Measurements from ENCODE around the gene PLA2G2C. TPM values are rescaled to one million over a fixed set of nuclear protein-coding genes. Genes with fewer than 3 reads are reported as not detected.

Gene PLA2G2C
- total RNA-seq, 2 experiments from 2014 or later = 0.29 to 0.59 TPM

DNA sequence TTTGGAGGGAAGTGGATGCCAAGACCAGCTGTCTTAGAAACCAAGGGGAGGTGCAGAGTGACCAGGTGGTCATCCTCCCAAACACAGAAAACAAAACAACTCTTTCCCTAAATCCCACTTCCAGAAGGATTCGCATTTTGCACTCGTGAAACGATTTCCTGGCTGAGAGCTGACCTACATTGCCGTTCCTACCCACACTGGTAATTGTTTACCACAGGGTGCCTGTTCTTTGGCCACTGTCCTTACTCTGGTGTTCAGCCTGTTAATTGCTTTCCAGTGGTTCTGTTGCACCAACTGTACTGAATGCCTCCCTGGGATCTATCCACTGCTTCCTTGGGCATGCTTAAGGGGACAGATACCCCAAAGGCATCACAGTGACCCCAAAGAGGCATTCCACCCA lies 23.2 kb upstream of the PLA2G2C start:
- intact Hi-C loops (cut with micrococcal nuclease) = no loop called here
- peaks cover 19% of the 10 kb centered on the region for H3K4me1 Mint-ChIP-seq (ENCODE audit: low read depth)
- no peak overlapping the region for H3K4me3 Mint-ChIP-seq
- peaks cover 20% of the 10 kb centered on the region for H3K27me3 Mint-ChIP-seq
- CTCF ChIA-PET = interaction anchor here (1.0 to 6.4 kb wide), 2 partner anchors 8 to 283 kb away, joined by 3 to 68 read pairs; no protein-coding TSS in a partner anchor
- H3K36me3 Mint-ChIP-seq (ENCODE audit: low read depth) = no peaks in the 10 kb centered on the region
- DNase-seq (no peak), ATAC-seq (no peak)
- POLR2A ChIA-PET = no interaction called here
- H3K9me3 Mint-ChIP-seq = no peaks in the 10 kb centered on the region
- TF ChIP-seq, protein P1, sequence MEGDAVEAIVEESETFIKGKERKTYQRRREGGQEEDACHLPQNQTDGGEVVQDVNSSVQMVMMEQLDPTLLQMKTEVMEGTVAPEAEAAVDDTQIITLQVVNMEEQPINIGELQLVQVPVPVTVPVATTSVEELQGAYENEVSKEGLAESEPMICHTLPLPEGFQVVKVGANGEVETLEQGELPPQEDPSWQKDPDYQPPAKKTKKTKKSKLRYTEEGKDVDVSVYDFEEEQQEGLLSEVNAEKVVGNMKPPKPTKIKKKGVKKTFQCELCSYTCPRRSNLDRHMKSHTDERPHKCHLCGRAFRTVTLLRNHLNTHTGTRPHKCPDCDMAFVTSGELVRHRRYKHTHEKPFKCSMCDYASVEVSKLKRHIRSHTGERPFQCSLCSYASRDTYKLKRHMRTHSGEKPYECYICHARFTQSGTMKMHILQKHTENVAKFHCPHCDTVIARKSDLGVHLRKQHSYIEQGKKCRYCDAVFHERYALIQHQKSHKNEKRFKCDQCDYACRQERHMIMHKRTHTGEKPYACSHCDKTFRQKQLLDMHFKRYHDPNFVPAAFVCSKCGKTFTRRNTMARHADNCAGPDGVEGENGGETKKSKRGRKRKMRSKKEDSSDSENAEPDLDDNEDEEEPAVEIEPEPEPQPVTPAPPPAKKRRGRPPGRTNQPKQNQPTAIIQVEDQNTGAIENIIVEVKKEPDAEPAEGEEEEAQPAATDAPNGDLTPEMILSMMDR (IDR thresholded peaks at IDR 0.05) = no peak
- no peak overlapping the region for H3K27ac Mint-ChIP-seq

DNA sequence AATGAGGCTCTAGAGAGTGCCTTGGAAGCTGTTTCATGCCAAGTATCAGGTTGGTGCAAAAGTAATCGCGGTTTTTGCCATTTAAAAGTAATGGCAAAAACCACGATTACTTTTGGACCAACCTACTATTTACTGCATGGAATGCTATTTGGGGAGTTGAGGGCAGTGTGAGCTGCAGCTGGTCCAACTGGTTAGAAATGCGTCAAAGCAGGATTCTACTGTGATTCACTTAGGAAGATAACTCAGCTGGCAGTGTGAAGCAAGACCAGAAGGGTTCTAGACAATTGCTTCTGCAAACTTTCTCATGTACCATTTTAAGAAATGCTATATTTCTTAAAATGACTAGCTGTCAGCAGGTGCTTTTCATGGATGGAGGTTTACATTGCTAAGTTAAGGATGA lies 21.2 kb upstream of the PLA2G2C start:
- no peak for ATAC-seq
- intact Hi-C loops (cut with micrococcal nuclease) = no loop called here
- no peak overlapping the region for H3K4me3 Mint-ChIP-seq
- peaks cover 12% of the 10 kb centered on the region for H3K27me3 Mint-ChIP-seq
- TF ChIP-seq, protein P1 (IDR thresholded peaks at IDR 0.05) = no peak
- no peak overlapping the region for H3K27ac Mint-ChIP-seq
- peaks cover 14% of the 10 kb centered on the region for H3K4me1 Mint-ChIP-seq (ENCODE audit: low read depth)
- no peak for DNase-seq
- POLR2A ChIA-PET = interaction anchor here (1.5 kb wide), 1 partner anchor 14 kb away, joined by 3 read pairs; no protein-coding TSS in a partner anchor
- no peaks in the 10 kb centered on the region for H3K9me3 Mint-ChIP-seq
- no peaks in the 10 kb centered on the region for H3K36me3 Mint-ChIP-seq (ENCODE audit: low read depth)
- CTCF ChIA-PET = interaction anchor here (1.0 kb wide), 1 partner anchor 286 kb away, joined by 6 read pairs; no protein-coding TSS in a partner anchor

DNA sequence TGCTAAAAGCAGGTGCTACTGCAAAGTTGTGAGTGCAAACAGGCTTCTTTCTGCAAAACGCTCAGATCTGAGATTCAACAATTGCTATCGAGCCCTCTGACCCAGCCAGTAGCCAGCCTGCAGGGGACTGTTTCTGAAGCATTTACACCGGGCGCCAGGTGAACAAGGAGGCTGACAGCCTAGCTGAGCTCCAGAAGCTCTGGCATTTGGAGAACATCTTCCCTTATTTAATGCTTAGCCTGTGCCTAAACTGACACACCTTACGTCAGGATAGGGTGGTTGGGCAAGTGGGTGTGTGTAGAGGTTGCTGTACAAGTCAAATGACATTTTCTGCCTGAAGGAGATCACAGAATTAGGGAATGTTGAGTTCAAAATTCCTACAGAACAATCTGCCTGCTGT lies 15.8 kb upstream of the PLA2G2C start:
- Mint-ChIP-seq H3K4me1 (ENCODE audit: low read depth) (no peaks in the 10 kb centered on the region), H3K9me3 (no peaks in the 10 kb centered on the region), H3K36me3 (ENCODE audit: low read depth) (no peaks in the 10 kb centered on the region), H3K4me3 (no peak overlapping the region), H3K27ac (no peak overlapping the region), H3K27me3 (peaks cover 15% of the 10 kb centered on the region)
- POLR2A ChIA-PET = no interaction called here
- TF ChIP-seq, protein P1 (IDR thresholded peaks at IDR 0.05) = no peak
- intact Hi-C loops (cut with micrococcal nuclease) = no loop called here
- ATAC-seq (no peak), DNase-seq (no peak)
- CTCF ChIA-PET = interaction anchor here (1.1 to 3.5 kb wide), 2 partner anchors 8 to 11 kb away, joined by 3 to 18 read pairs; no protein-coding TSS in a partner anchor

DNA sequence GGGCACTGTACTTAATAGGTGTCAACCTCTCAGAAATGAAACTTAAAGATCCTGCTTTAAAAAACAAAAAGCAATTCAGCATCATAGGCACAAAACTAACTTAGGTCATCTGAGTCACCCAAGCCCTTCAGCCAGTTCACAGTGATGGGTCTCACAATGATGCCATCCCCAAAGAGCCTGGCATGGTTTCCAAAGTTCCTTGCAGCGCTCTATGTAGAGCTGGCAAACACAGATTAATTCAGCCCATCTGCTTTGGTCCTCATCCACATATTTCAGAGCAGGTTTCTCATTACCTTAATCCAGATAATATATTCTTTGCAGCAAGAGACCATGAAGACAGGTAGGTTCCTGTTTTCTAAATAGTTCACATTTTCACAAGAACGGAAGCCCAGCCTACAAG lies 14.6 kb upstream of the PLA2G2C start:
- no peaks in the 10 kb centered on the region for H3K9me3 Mint-ChIP-seq
- no peaks in the 10 kb centered on the region for H3K36me3 Mint-ChIP-seq (ENCODE audit: low read depth)
- intact Hi-C loops (cut with micrococcal nuclease) = no loop called here
- ChIA-PET CTCF (interaction anchor here (1.1 kb wide), 1 partner anchor 9 kb away, joined by 3 read pairs; no protein-coding TSS in a partner anchor), POLR2A (no interaction called here)
- H3K4me1 Mint-ChIP-seq (ENCODE audit: low read depth) = no peaks in the 10 kb centered on the region
- TF ChIP-seq, protein P1 (IDR thresholded peaks at IDR 0.05) = no peak
- no peak overlapping the region for H3K4me3 Mint-ChIP-seq
- DNase-seq (no peak), ATAC-seq (no peak)
- peaks cover 16% of the 10 kb centered on the region for H3K27me3 Mint-ChIP-seq
- H3K27ac Mint-ChIP-seq = no peak overlapping the region

DNA sequence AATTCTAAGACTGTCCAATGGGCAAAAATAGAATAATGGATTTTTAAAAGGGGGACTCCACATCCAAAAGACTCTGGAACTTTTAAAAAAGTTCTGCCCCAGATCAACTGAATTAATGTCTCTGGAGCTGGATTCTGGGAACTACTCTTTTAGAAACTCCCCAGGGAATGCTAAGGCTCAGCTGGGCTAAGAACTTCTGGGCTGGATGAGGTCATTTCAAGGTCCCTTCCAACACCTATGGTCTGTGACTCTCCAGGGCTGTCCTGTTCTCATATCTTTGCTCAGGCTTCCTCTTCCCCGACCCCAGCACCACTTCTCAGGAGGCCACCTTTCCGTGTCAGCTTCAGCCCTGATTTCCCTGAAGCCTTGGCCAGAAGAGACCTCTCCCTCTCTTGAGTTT lies 13.5 kb upstream of the PLA2G2C start:
- ChIA-PET POLR2A (no interaction called here), CTCF (no interaction called here)
- Mint-ChIP-seq H3K27ac (no peak overlapping the region), H3K9me3 (no peaks in the 10 kb centered on the region), H3K4me3 (no peak overlapping the region), H3K27me3 (peaks cover 24% of the 10 kb centered on the region), H3K4me1 (ENCODE audit: low read depth) (peaks cover 4% of the 10 kb centered on the region), H3K36me3 (ENCODE audit: low read depth) (no peaks in the 10 kb centered on the region)
- intact Hi-C loops (cut with micrococcal nuclease) = loop anchor here (5.0 kb wide), 1 partner anchor 38 kb away; no protein-coding TSS in a partner anchor
- DNase-seq (no peak), ATAC-seq (no peak)
- TF ChIP-seq, protein P1 (IDR thresholded peaks at IDR 0.05) = no peak
